Esophagus squamous epithelium (tissue), 5 donors: ENCODE results near the gene PLCXD1. TPM values are rescaled to one million over a fixed set of nuclear protein-coding genes. Genes with fewer than 3 reads are reported as not detected.

Experiments
- DNase-seq: peaks from one replicate; lab custom pipeline; 2025; lab: John Stamatoyannopoulos, UW
- H3K27ac ChIP-seq, 4 donors: fragments of 200-600 bp; sonication (generic); one replicate each; pipeline ENCODE4 v1.5.1; 2016 to 2019; ENCODE audit warnings: mild to moderate bottlenecking in 1 of 4
- H3K27me3 ChIP-seq, 4 donors: fragments of 200-600 bp; sonication (generic); 1 replicate in 3 of 4; 2 replicates in 1 of 4; pipeline versions ENCODE4 v1.5.1 to v1.6.0; 2017 to 2021; ENCODE audit warnings: antibody characterized with exemption in 1 of 4
- H3K36me3 ChIP-seq, 3 donors: fragments of 200-600 bp; sonication (generic); one replicate each; pipeline ENCODE4 v1.5.1; 2016 to 2019
- H3K4me1 ChIP-seq, 3 donors: fragments of 200-600 bp; sonication (generic); one replicate each; pipeline ENCODE4 v1.5.1; 2017 to 2019
- H3K4me3 ChIP-seq, 4 donors: fragments of 200-600 bp; sonication (generic); 1 replicate in 3 of 4; 2 replicates in 1 of 4; pipeline ENCODE4 v1.5.1; 2016 to 2019; ENCODE audit warnings: mild to moderate bottlenecking in 2 of 4, moderate library complexity in 1 of 4
- H3K9me3 ChIP-seq, 3 donors: fragments of 200-600 bp; sonication (generic); one replicate each; pipeline ENCODE4 v1.5.1; 2016 to 2019
- CTCF ChIP-seq, 6 experiments: fragments of 450-650 bp in 4 of 6; fragments of 200-600 bp in 2 of 6; sonication (generic) in 2 of 6; IDR thresholded peaks; one replicate each; pipeline ENCODE4 v1.5.1; 2016 to 2019; ENCODE audit warnings: antibody characterized with exemption in 6 of 6, mild to moderate bottlenecking in 4 of 6, moderate library complexity in 4 of 6
- POLR2A ChIP-seq, 4 donors: fragments of 450-650 bp; IDR thresholded peaks; one replicate each; pipeline ENCODE4 v1.6.1; 2017; ENCODE audit warnings: antibody characterized with exemption in 4 of 4, mild to moderate bottlenecking in 4 of 4, moderate library complexity in 3 of 4
- WGBS, 2 donors: methylation state at CpG; one replicate each; pipeline ENCODE4 v1.1.5; 2018; 5-methylcytosine and 5-hydroxymethylcytosine counted together
- intact Hi-C: fragments of 100-400 bp; cut with DNase I; formaldehyde crosslinking; loops from one replicate; pipeline ENCODE4 v1.15.0; 2022
- total RNA-seq, 4 donors: library from RNA; depleted of rRNA; stranded (reverse); fragments of >200 nt; gene quantifications; one replicate each; pipeline ENCODE4 v1.1.0, GENCODE V29; 2016
- donor health status: DM: yes; HTN: yes; CAD: no.

PLCXD1 gene
- total RNA-seq, 4 donors from 2014 or later: 5.7 to 27.1 (median 18.3) TPM

- no peak for DNase-seq
Observed at GRCh38 chrX:257681-258289, 23.4 kb upstream of the PLCXD1 start.

GRCh38 chrX:258291-259040, 22.7 kb upstream of the PLCXD1 start:
- Histone ChIP-seq H3K27ac (no peak overlapping the region), H3K4me1 (peaks cover 0 to 13% (median 0%) of the 10 kb centered on the region in 3 donors), H3K4me3 (no peak overlapping the region), H3K9me3 (no peaks in the 10 kb centered on the region), H3K27me3 (peaks cover 0 to 12% (median 0%) of the 10 kb centered on the region in 4 donors), H3K36me3 (no peaks in the 10 kb centered on the region)
- WGBS, 2 donors: 73 to 75% methylated on average over 3 to 4 of the region's 8 CpGs
- intact Hi-C loops: no loop called here
- DNase-seq: no peak
- TF ChIP-seq POLR2A (IDR thresholded peaks at IDR 0.05) (no peak), CTCF (IDR thresholded peaks at IDR 0.05) (no peak)

More at GRCh38 chrX:257681-258289, 23.4 kb upstream of the PLCXD1 start:
- Histone ChIP-seq H3K36me3 (no peaks in the 10 kb centered on the region), H3K4me1 (peaks cover 0 to 13% (median 0%) of the 10 kb centered on the region in 3 donors), H3K4me3 (no peak overlapping the region), H3K27me3 (peaks cover 0 to 12% (median 0%) of the 10 kb centered on the region in 4 donors), H3K27ac (no peak overlapping the region), H3K9me3 (no peaks in the 10 kb centered on the region)
- intact Hi-C loops: no loop called here
- TF ChIP-seq CTCF (IDR thresholded peaks at IDR 0.05) (no peak), POLR2A (IDR thresholded peaks at IDR 0.05) (no peak)
- WGBS, 2 donors: 80 to 82% methylated on average over 16 of the region's 21 CpGs

GRCh38 chrX:259692-260355, 21.4 kb upstream of the PLCXD1 start:
- no peak for DNase-seq
- H3K9me3 ChIP-seq: no peaks in the 10 kb centered on the region
- 66 to 69% methylated on average over 18 to 21 of the region's 21 CpGs for WGBS, 2 donors
- H3K27ac ChIP-seq: no peak overlapping the region
- H3K4me1 ChIP-seq: peaks cover 0 to 13% (median 0%) of the 10 kb centered on the region in 3 donors
- TF ChIP-seq POLR2A (IDR thresholded peaks at IDR 0.05) (no peak), CTCF (IDR thresholded peaks at IDR 0.05) (no peak)
- peaks cover 0 to 12% (median 0%) of the 10 kb centered on the region in 4 donors for H3K27me3 ChIP-seq
- no peak overlapping the region for H3K4me3 ChIP-seq
- H3K36me3 ChIP-seq: no peaks in the 10 kb centered on the region
- intact Hi-C loops: no loop called here

- no peak for TF ChIP-seq POLR2A (IDR thresholded peaks at IDR 0.05)
- TF ChIP-seq CTCF (IDR thresholded peaks at IDR 0.05): no peak
- Histone ChIP-seq H3K27ac (no peak overlapping the region), H3K36me3 (no peaks in the 10 kb centered on the region), H3K4me3 (no peak overlapping the region), H3K4me1 (peaks cover 0 to 13% (median 0%) of the 10 kb centered on the region in 3 donors), H3K9me3 (no peaks in the 10 kb centered on the region), H3K27me3 (peaks cover 0 to 12% (median 0%) of the 10 kb centered on the region in 4 donors)
- no peak for DNase-seq
- intact Hi-C loops: no loop called here
- WGBS, 2 donors: 48 to 78% methylated on average over 1 to 25 of the region's 32 CpGs
Observed at GRCh38 chrX:261167-261918, 19.8 kb upstream of the PLCXD1 start.
